ENCODE results near the gene F8. TPM values are rescaled to one million over a fixed set of nuclear protein-coding genes. Genes with fewer than 3 reads are reported as not detected.

The F8 gene
- total RNA-seq, 1 experiment from 2014 or later, result 0.20 TPM

DNA sequence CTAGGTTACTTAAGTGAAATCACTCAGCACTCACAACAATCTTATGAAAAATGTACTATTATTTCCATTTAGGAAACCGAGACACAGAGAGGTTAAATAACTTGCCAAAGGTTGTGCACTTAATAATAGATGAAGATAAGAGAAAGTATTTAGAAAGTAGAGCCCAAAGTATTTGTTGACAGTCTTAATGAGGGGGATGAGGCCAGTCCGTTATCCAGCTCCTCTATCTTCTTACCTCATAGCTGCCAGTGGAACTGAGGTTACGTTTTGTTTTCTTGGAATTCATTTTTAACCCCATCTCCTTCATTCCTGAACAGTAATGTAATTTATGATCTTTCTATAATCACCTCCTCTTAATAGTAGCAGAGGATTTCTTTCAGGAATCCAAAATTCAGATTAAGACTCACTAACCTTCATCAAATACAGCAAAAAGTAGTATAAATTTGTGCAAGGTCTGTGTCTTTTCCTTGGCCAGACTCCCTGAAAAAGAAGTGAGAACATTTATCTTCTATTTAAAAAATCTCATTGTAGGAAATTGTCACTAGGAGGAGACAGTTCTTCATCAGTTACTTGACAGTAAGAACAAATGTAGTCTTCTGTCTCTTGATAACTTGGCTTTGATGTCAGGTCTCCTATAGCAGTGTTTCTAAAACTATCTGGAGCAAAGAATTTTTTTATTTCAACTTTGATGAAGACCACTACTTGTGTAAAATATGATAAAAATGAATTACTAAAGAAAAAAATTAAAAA lies 35.5 kb downstream of the F8 start:
- Histone ChIP-seq H3K4me3 (ENCODE audit: low read depth, low read length) (no peak overlapping the region), H3K36me3 (ENCODE audit: control insufficient read depth, insufficient read depth, low read length) (no peaks in the 10 kb centered on the region), H3K4me1 (no peaks in the 10 kb centered on the region), H3K9me3 (no peaks in the 10 kb centered on the region), H3K27me3 (replicated peaks; ENCODE audit: control insufficient read depth, insufficient read depth, low read length) (no peaks in the 10 kb centered on the region; the same call in 1 of the 2 replicates)
- no peaks in the 10 kb centered on the region for H3K36me3 Mint-ChIP-seq (ENCODE audit: insufficient read depth, unreplicated experiment)
- DNase-seq, result no peak
- ChIA-PET POLR2A (interaction anchor here (1.2 kb wide), 1 partner anchor 40 kb away, joined by 6 read pairs; the partner anchor contains the start of gene FUNDC2), CTCF (no interaction called here)
- intact Hi-C loops (cut with micrococcal nuclease; ENCODE audit: unreplicated experiment), result no loop called here
- BruUV-seq (replicated peaks), result no TSS peak
- no peak overlapping the region for H3K4me3 Mint-ChIP-seq (ENCODE audit: unreplicated experiment)
- H3K4me1 Mint-ChIP-seq (ENCODE audit: low read depth, unreplicated experiment), result peaks cover 14% of the 10 kb centered on the region
- no peak for TF ChIP-seq CTCF (IDR thresholded peaks at IDR 0.05; ENCODE audit: insufficient read depth in 1 of 2, low read depth in 1 of 2, low read length in 1 of 2, severe bottlenecking in 1 of 2, unreplicated experiment in 1 of 2)
- H3K27ac Mint-ChIP-seq (ENCODE audit: unreplicated experiment), result no peak overlapping the region
- peaks cover 11% of the 10 kb centered on the region for H3K27me3 Mint-ChIP-seq (ENCODE audit: insufficient read depth, unreplicated experiment)
- no peaks in the 10 kb centered on the region for H3K9me3 Mint-ChIP-seq (ENCODE audit: unreplicated experiment)

GRCh38 chrX:154981116-154981411 lies 41.5 kb downstream of the F8 start:
- H3K4me1 Mint-ChIP-seq (ENCODE audit: low read depth, unreplicated experiment), result no peaks in the 10 kb centered on the region
- H3K4me3 ChIP-seq (ENCODE audit: low read depth, low read length), result no peak overlapping the region
- CTCF ChIA-PET, result no interaction called here

More at GRCh38 chrX:154981116-154981411, 41.5 kb downstream of the F8 start:
- no peaks in the 10 kb centered on the region for H3K9me3 Mint-ChIP-seq (ENCODE audit: unreplicated experiment)
- no peaks in the 10 kb centered on the region for H3K27me3 Mint-ChIP-seq (ENCODE audit: insufficient read depth, unreplicated experiment)
- Histone ChIP-seq H3K9me3 (no peaks in the 10 kb centered on the region), H3K4me1 (no peaks in the 10 kb centered on the region), H3K27me3 (replicated peaks; ENCODE audit: control insufficient read depth, insufficient read depth, low read length) (no peaks in the 10 kb centered on the region; the same call in 1 of the 2 replicates), H3K36me3 (ENCODE audit: control insufficient read depth, insufficient read depth, low read length) (no peaks in the 10 kb centered on the region)
- POLR2A ChIA-PET, result no interaction called here
- no peaks in the 10 kb centered on the region for H3K36me3 Mint-ChIP-seq (ENCODE audit: insufficient read depth, unreplicated experiment)
- no peak for DNase-seq
- intact Hi-C loops (cut with micrococcal nuclease; ENCODE audit: unreplicated experiment), result loop anchor here (1.0 to 2.0 kb wide), 3 partner anchors 63 to 168 kb away; no protein-coding TSS in a partner anchor
- BruUV-seq (replicated peaks), result no TSS peak
- TF ChIP-seq CTCF (IDR thresholded peaks at IDR 0.05; ENCODE audit: insufficient read depth in 1 of 2, low read depth in 1 of 2, low read length in 1 of 2, severe bottlenecking in 1 of 2, unreplicated experiment in 1 of 2), result no peak
- no peak overlapping the region for H3K27ac Mint-ChIP-seq (ENCODE audit: unreplicated experiment)
- H3K4me3 Mint-ChIP-seq (ENCODE audit: unreplicated experiment), result no peak overlapping the region
